Natural killer cell (primary cell): ENCODE results near the gene GATA6. TPM values are rescaled to one million over a fixed set of nuclear protein-coding genes. Genes with fewer than 3 reads are reported as not detected.

ENCODE experiments used
- ATAC-seq, 3 donors: fragments of 150-1000 bp in 2 of 3; fragments of 200-7000 bp in 1 of 3; cut with Tn5 transposase; 1 replicate in 1 of 3; 2 replicates in 2 of 3; pipeline ENCODE4 v1.10.0; 2021; ENCODE audit warnings: mild to moderate bottlenecking in 2 of 3, moderate library complexity in 2 of 3
- DNase-seq, 2 donors: peaks; one replicate each; pipeline versions ENCODE4 v3.0.0 to v3.0.0-alpha.2; 2013 to 2021; ENCODE audit warnings: mixed read lengths in 1 of 2
- H3K27ac ChIP-seq: one replicate; pipeline ENCODE4 v1.5.1; 2013; ENCODE audit warnings: mild to moderate bottlenecking, low read length
- H3K27me3 ChIP-seq: one replicate; pipeline ENCODE4 v1.6.1; 2013; ENCODE audit warnings: low read length; ENCODE audit not compliant: control insufficient read depth, insufficient read depth
- H3K36me3 ChIP-seq: one replicate; pipeline ENCODE4 v1.6.1; 2013; ENCODE audit warnings: low read length; ENCODE audit not compliant: control insufficient read depth, insufficient read depth
- H3K4me1 ChIP-seq: one replicate; pipeline ENCODE4 v1.6.1; 2013; ENCODE audit warnings: low read length; ENCODE audit not compliant: control insufficient read depth, insufficient read depth
- H3K4me3 ChIP-seq: one replicate; pipeline ENCODE4 v1.5.1; 2013; ENCODE audit warnings: low read length
- H3K9me3 ChIP-seq: one replicate; pipeline ENCODE4 v1.6.1; 2013; ENCODE audit warnings: low read length; ENCODE audit not compliant: control insufficient read depth, insufficient read depth
- H3K27ac Mint-ChIP-seq, 2 donors: one replicate each; pipeline ENCODE4 v1.8.0; 2022; ENCODE audit warnings: mild to moderate bottlenecking in 2 of 2, mixed read lengths in 2 of 2, moderate library complexity in 1 of 2
- H3K27me3 Mint-ChIP-seq, 2 donors: one replicate each; pipeline ENCODE4 v1.8.0; 2022; ENCODE audit warnings: low read depth in 2 of 2, mixed read lengths in 2 of 2
- H3K36me3 Mint-ChIP-seq: one replicate; pipeline ENCODE4 v1.8.0; 2022; ENCODE audit warnings: mixed read lengths
- H3K4me1 Mint-ChIP-seq, 2 donors: one replicate each; pipeline ENCODE4 v1.8.0; 2022; ENCODE audit warnings: mixed read lengths in 2 of 2
- H3K4me3 Mint-ChIP-seq: one replicate; pipeline ENCODE4 v1.8.0; 2022; ENCODE audit warnings: mild to moderate bottlenecking, moderate library complexity, mixed read lengths
- H3K9me3 Mint-ChIP-seq, 2 donors: one replicate each; pipeline ENCODE4 v1.8.0; 2022; ENCODE audit warnings: mixed read lengths in 2 of 2
- CTCF ChIP-seq: fragments of 200-600 bp; IDR thresholded peaks from one replicate; pipeline ENCODE4 v1.8.0; 2022; ENCODE audit warnings: antibody characterized with exemption
- WGBS: methylation state at CpG from one replicate; pipeline ENCODE4 v1.1.7; 2013; ENCODE audit warnings: missing lambda C conversion rate; ENCODE audit not compliant: insufficient coverage; 5-methylcytosine and 5-hydroxymethylcytosine counted together
- intact Hi-C: fragments of 100-400 bp; cut with micrococcal nuclease; formaldehyde crosslinking; loops from one replicate; pipeline ENCODE4 v1.14.2; 2022
- total RNA-seq, 4 donors: library from RNA; stranded (reverse); fragments of 120-200 nt in 1 of 4; gene quantifications; one replicate each; pipeline versions ENCODE4 v1.2.3 to v1.2.4, GENCODE V29; 2013 to 2022

GATA6 gene
- total RNA-seq, 3 donors from 2014 or later (not counting 1 experiment from before 2014, with no cell fraction given), result 0.54 to 1.1 (median 1.0) TPM

GRCh38 chr18:22129778-22130177 lies 39.6 kb upstream of the GATA6 start:
- Mint-ChIP-seq H3K27me3 (peaks cover 6 to 9% of the 10 kb centered on the region in 2 donors), H3K36me3 (no peaks in the 10 kb centered on the region), H3K9me3 (no peaks in the 10 kb centered on the region), H3K4me3 (no peak overlapping the region), H3K27ac (no peak overlapping the region), H3K4me1 (no peaks in the 10 kb centered on the region)
- Histone ChIP-seq H3K4me1 (no peaks in the 10 kb centered on the region), H3K27ac (no peak overlapping the region), H3K27me3 (no peaks in the 10 kb centered on the region), H3K4me3 (no peak overlapping the region), H3K36me3 (no peaks in the 10 kb centered on the region), H3K9me3 (no peaks in the 10 kb centered on the region)
- no peak for TF ChIP-seq CTCF
- intact Hi-C loops, result no loop called here
- ATAC-seq (no peak), DNase-seq (no peak)
- WGBS, result 67% methylated on average over 1 of the region's 1 CpG

GRCh38 chr18:22132258-22132657 lies 37.1 kb upstream of the GATA6 start:
- intact Hi-C loops, result no loop called here
- no peak for TF ChIP-seq CTCF
- 81% methylated on average over 2 of the region's 2 CpGs for WGBS
- no peaks in the 10 kb centered on the region for H3K4me1 ChIP-seq
- no peak for DNase-seq
- no peak overlapping the region for H3K27ac ChIP-seq
- H3K27me3 Mint-ChIP-seq, result peaks cover 7 to 11% of the 10 kb centered on the region in 2 donors
- H3K4me1 Mint-ChIP-seq, result no peaks in the 10 kb centered on the region
- H3K9me3 ChIP-seq, result no peaks in the 10 kb centered on the region
- no peak for ATAC-seq
- H3K27me3 ChIP-seq, result no peaks in the 10 kb centered on the region
- H3K9me3 Mint-ChIP-seq, result no peaks in the 10 kb centered on the region
- no peak overlapping the region for H3K27ac Mint-ChIP-seq
- no peaks in the 10 kb centered on the region for H3K36me3 Mint-ChIP-seq
- H3K4me3 Mint-ChIP-seq, result no peak overlapping the region
- H3K36me3 ChIP-seq, result no peaks in the 10 kb centered on the region
- H3K4me3 ChIP-seq, result no peak overlapping the region

- no peaks in the 10 kb centered on the region for H3K9me3 ChIP-seq
- no peak for TF ChIP-seq CTCF
- no peak overlapping the region for H3K27ac ChIP-seq
- intact Hi-C loops, result no loop called here
- H3K27me3 Mint-ChIP-seq, result peaks cover 7 to 11% of the 10 kb centered on the region in 2 donors
- DNase-seq, result no peak
- no peaks in the 10 kb centered on the region for H3K9me3 Mint-ChIP-seq
- H3K4me3 ChIP-seq, result no peak overlapping the region
- H3K4me1 ChIP-seq, result no peaks in the 10 kb centered on the region
- H3K36me3 Mint-ChIP-seq, result no peaks in the 10 kb centered on the region
- no peaks in the 10 kb centered on the region for H3K36me3 ChIP-seq
- no peak overlapping the region for H3K4me3 Mint-ChIP-seq
- H3K27ac Mint-ChIP-seq, result no peak overlapping the region
- 69% methylated on average over 2 of the region's 2 CpGs for WGBS
- H3K4me1 Mint-ChIP-seq, result no peaks in the 10 kb centered on the region
- H3K27me3 ChIP-seq, result no peaks in the 10 kb centered on the region
- no peak for ATAC-seq
Measured at GRCh38 chr18:22132763-22133162, 36.6 kb upstream of the GATA6 start.

- no peak overlapping the region for H3K27ac ChIP-seq
- H3K4me1 Mint-ChIP-seq, result no peaks in the 10 kb centered on the region
- no peaks in the 10 kb centered on the region for H3K9me3 Mint-ChIP-seq
- TF ChIP-seq CTCF, result no peak
- no peak overlapping the region for H3K4me3 ChIP-seq
- peaks cover 6 to 13% of the 10 kb centered on the region in 2 donors for H3K27me3 Mint-ChIP-seq
- DNase-seq (no peak), ATAC-seq (no peak)
- intact Hi-C loops, result no loop called here
- no peaks in the 10 kb centered on the region for H3K36me3 ChIP-seq
- no peak overlapping the region for H3K4me3 Mint-ChIP-seq
- no peaks in the 10 kb centered on the region for H3K9me3 ChIP-seq
- no peak overlapping the region for H3K27ac Mint-ChIP-seq
- no peaks in the 10 kb centered on the region for H3K27me3 ChIP-seq
- no peaks in the 10 kb centered on the region for H3K36me3 Mint-ChIP-seq
- WGBS, result 85% methylated on average over 4 of the region's 4 CpGs
- H3K4me1 ChIP-seq, result no peaks in the 10 kb centered on the region
Measured at GRCh38 chr18:22136395-22136794, 33.0 kb upstream of the GATA6 start.
